ENCODE results near the gene NUDT16L1.

NUDT16L1 gene

GRCh38 chr16:4656695-4657686 is 36.4 kb upstream of the NUDT16L1 start:
- Histone ChIP-seq H3K36me3 (ENCODE audit: insufficient read depth, low read length) (peaks cover 45% of the 10 kb centered on the region), H3F3A (ENCODE audit: insufficient read depth, low read length) (no peaks in the 10 kb centered on the region), H3K4me1 (ENCODE audit: insufficient read depth, low read length, severe bottlenecking) (no peaks in the 10 kb centered on the region), H3K27me3 (ENCODE audit: insufficient read depth, low read length) (no peaks in the 10 kb centered on the region), H3K4me2 (ENCODE audit: low read length) (no peak overlapping the region), H3K27ac (ENCODE audit: low read depth, low read length, poor library complexity, severe bottlenecking) (no peak overlapping the region), H3K9ac (ENCODE audit: low read length) (no peak overlapping the region), H3K79me2 (ENCODE audit: insufficient read depth, low read length) (no peaks in the 10 kb centered on the region), H3K4me3 (ENCODE audit: low read depth, low read length, poor library complexity, severe bottlenecking) (no peak overlapping the region), H2AFZ (ENCODE audit: low read length) (no peak overlapping the region), H3K9me3 (ENCODE audit: low read length) (no peaks in the 10 kb centered on the region), H3K9me2 (ENCODE audit: low read depth, low read length) (no peaks in the 10 kb centered on the region), H4K20me1 (ENCODE audit: insufficient read depth, low read length) (no peaks in the 10 kb centered on the region)
- TF ChIP-seq CTCF (IDR thresholded peaks at IDR 0.05; ENCODE audit: low read length) (no peak), EZH2 (IDR thresholded peaks at IDR 0.05; ENCODE audit: borderline replicate concordance, low read length) (no peak)

GRCh38 chr16:4659363-4660353 is 33.7 kb upstream of the NUDT16L1 start:
- Histone ChIP-seq H3K9ac (ENCODE audit: low read length) (no peak overlapping the region), H3K79me2 (ENCODE audit: insufficient read depth, low read length) (no peaks in the 10 kb centered on the region), H3K27me3 (ENCODE audit: insufficient read depth, low read length) (no peaks in the 10 kb centered on the region), H3K27ac (ENCODE audit: low read depth, low read length, poor library complexity, severe bottlenecking) (no peak overlapping the region), H3K4me2 (ENCODE audit: low read length) (no peak overlapping the region), H2AFZ (ENCODE audit: low read length) (no peak overlapping the region), H3K9me2 (ENCODE audit: low read depth, low read length) (no peaks in the 10 kb centered on the region), H4K20me1 (ENCODE audit: insufficient read depth, low read length) (no peaks in the 10 kb centered on the region), H3K4me1 (ENCODE audit: insufficient read depth, low read length, severe bottlenecking) (peaks cover 12% of the 10 kb centered on the region), H3F3A (ENCODE audit: insufficient read depth, low read length) (no peaks in the 10 kb centered on the region), H3K36me3 (ENCODE audit: insufficient read depth, low read length) (peaks cover 30% of the 10 kb centered on the region), H3K9me3 (ENCODE audit: low read length) (no peaks in the 10 kb centered on the region), H3K4me3 (ENCODE audit: low read depth, low read length, poor library complexity, severe bottlenecking) (no peak overlapping the region)
- TF ChIP-seq CTCF (IDR thresholded peaks at IDR 0.05; ENCODE audit: low read length): no peak

GRCh38 chr16:4660454-4661007 is 32.8 kb upstream of the NUDT16L1 start:
- TF ChIP-seq EZH2 (IDR thresholded peaks at IDR 0.05; ENCODE audit: borderline replicate concordance, low read length) (no peak), CTCF (IDR thresholded peaks at IDR 0.05; ENCODE audit: low read length) (no peak)
- H3K36me3 ChIP-seq (ENCODE audit: insufficient read depth, low read length): peaks cover 24% of the 10 kb centered on the region
- no peaks in the 10 kb centered on the region for H3K9me2 ChIP-seq (ENCODE audit: low read depth, low read length)
- H3K9me3 ChIP-seq (ENCODE audit: low read length): no peaks in the 10 kb centered on the region
- no peaks in the 10 kb centered on the region for H4K20me1 ChIP-seq (ENCODE audit: insufficient read depth, low read length)
- no peaks in the 10 kb centered on the region for H3F3A ChIP-seq (ENCODE audit: insufficient read depth, low read length)
- no peak overlapping the region for H3K9ac ChIP-seq (ENCODE audit: low read length)
- H3K4me1 ChIP-seq (ENCODE audit: insufficient read depth, low read length, severe bottlenecking): peaks cover 19% of the 10 kb centered on the region
- no peak overlapping the region for H3K4me2 ChIP-seq (ENCODE audit: low read length)
- no peaks in the 10 kb centered on the region for H3K27me3 ChIP-seq (ENCODE audit: insufficient read depth, low read length)
- H3K27ac ChIP-seq (ENCODE audit: low read depth, low read length, poor library complexity, severe bottlenecking): no peak overlapping the region
- H3K79me2 ChIP-seq (ENCODE audit: insufficient read depth, low read length): no peaks in the 10 kb centered on the region
- no peak overlapping the region for H2AFZ ChIP-seq (ENCODE audit: low read length)
- H3K4me3 ChIP-seq (ENCODE audit: low read depth, low read length, poor library complexity, severe bottlenecking): no peak overlapping the region
